ENCODE data around the gene NUP133.
"Not testable (repeated sequence)": the region's sequence is repeated elsewhere in the genome, so short reads cannot be mapped to it uniquely, and the experiment has no call there.

Gene NUP133

GRCh38 chr1:229508823-229509337, 739 bp upstream of the NUP133 start:
- no peak for DNase-seq (ENCODE audit: low read depth in 2 of 2)

GRCh38 chr1:229507502-229507901, 639 bp downstream of the NUP133 start:
- DNase-seq (ENCODE audit: low read depth in 2 of 2) = no peak

- DNase-seq (ENCODE audit: low read depth in 2 of 2) = no peak
Observed at GRCh38 chr1:229506633-229507032, 1.5 kb downstream of the NUP133 start.

- DNase-seq (ENCODE audit: low read depth in 2 of 2) = no peak
Observed at GRCh38 chr1:229495782-229496181, 12.4 kb downstream of the NUP133 start.

- DNase-seq (ENCODE audit: low read depth in 2 of 2) = no peak
Observed at GRCh38 chr1:229487181-229487580, 21.0 kb downstream of the NUP133 start.

GRCh38 chr1:229485318-229485717, 22.8 kb downstream of the NUP133 start:
- no peak for DNase-seq (ENCODE audit: low read depth in 2 of 2)

- no peak for DNase-seq (ENCODE audit: low read depth in 2 of 2)
Observed at GRCh38 chr1:229482511-229482910, 25.6 kb downstream of the NUP133 start.

GRCh38 chr1:229480495-229480894, 27.6 kb downstream of the NUP133 start:
- DNase-seq (ENCODE audit: low read depth in 2 of 2) = no peak

GRCh38 chr1:229479660-229480399, 28.3 kb downstream of the NUP133 start:
- DNase-seq (ENCODE audit: low read depth in 2 of 2) = no peak

- DNase-seq (ENCODE audit: low read depth in 2 of 2) = no peak
Observed at GRCh38 chr1:229478852-229479251, 29.3 kb downstream of the NUP133 start.

- not testable (repeated sequence) for DNase-seq (ENCODE audit: low read depth in 2 of 2)
Observed at GRCh38 chr1:229475859-229476258, 32.3 kb downstream of the NUP133 start.

GRCh38 chr1:229474509-229474908, 33.6 kb downstream of the NUP133 start:
- DNase-seq (ENCODE audit: low read depth in 2 of 2) = no peak

- DNase-seq (ENCODE audit: low read depth in 2 of 2) = no peak
Observed at GRCh38 chr1:229471175-229471574, 37.0 kb downstream of the NUP133 start.

GRCh38 chr1:229470406-229471043, 37.6 kb downstream of the NUP133 start:
- DNase-seq (ENCODE audit: low read depth in 2 of 2) = no peak

- DNase-seq (ENCODE audit: low read depth in 2 of 2) = no peak
Observed at GRCh38 chr1:229466887-229467286, 41.3 kb downstream of the NUP133 start.

GRCh38 chr1:229464672-229465071, 43.5 kb downstream of the NUP133 start:
- no peak for DNase-seq (ENCODE audit: low read depth in 2 of 2)

GRCh38 chr1:229461032-229461668, 47.0 kb downstream of the NUP133 start:
- no peak for DNase-seq (ENCODE audit: low read depth in 2 of 2)

GRCh38 chr1:229459815-229460214, 48.3 kb downstream of the NUP133 start:
- DNase-seq (ENCODE audit: low read depth in 2 of 2) = no peak

- no peak for DNase-seq (ENCODE audit: low read depth in 2 of 2)
Observed at GRCh38 chr1:229457436-229457835, 50.7 kb downstream of the NUP133 start.

- DNase-seq (ENCODE audit: low read depth in 2 of 2) = no peak
Observed at GRCh38 chr1:229456016-229456415, 52.1 kb downstream of the NUP133 start.

GRCh38 chr1:229454056-229454455, 54.1 kb downstream of the NUP133 start:
- DNase-seq (ENCODE audit: low read depth in 2 of 2) = no peak

GRCh38 chr1:229452956-229453801, 55.0 kb downstream of the NUP133 start:
- DNase-seq (ENCODE audit: low read depth in 2 of 2) = no peak
